Measurements from ENCODE around the gene CDON.

CDON gene

DNA sequence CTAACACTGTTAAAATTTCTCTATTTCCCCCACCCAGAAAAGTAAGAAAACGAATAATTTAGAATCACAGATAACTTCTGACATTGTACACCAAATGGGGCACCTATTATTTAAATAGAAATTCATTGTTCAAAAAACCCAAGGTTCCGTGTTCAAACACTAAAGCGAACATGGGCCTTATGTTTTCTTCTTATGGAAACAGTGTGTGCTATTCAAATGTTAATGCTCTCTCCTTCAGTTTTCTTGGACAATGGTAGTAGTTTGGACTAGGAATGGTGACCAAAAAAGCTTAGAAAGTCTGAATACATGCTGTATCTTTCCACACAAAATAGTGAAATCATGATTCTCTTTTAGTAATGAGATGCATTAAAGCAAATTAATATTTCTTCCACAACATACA lies 83.2 kb downstream of the CDON start:
- Histone ChIP-seq H3K4me3 (ENCODE audit: low read depth, low read length, poor library complexity, severe bottlenecking) (no peak overlapping the region), H4K20me1 (ENCODE audit: insufficient read depth, low read length) (no peaks in the 10 kb centered on the region), H3K9ac (ENCODE audit: low read length) (no peak overlapping the region), H2AFZ (ENCODE audit: low read length) (no peak overlapping the region), H3K27ac (ENCODE audit: low read depth, low read length, poor library complexity, severe bottlenecking) (no peak overlapping the region), H3K4me1 (ENCODE audit: insufficient read depth, low read length, severe bottlenecking) (no peaks in the 10 kb centered on the region), H3K9me3 (ENCODE audit: low read length) (no peaks in the 10 kb centered on the region), H3K27me3 (ENCODE audit: insufficient read depth, low read length) (no peaks in the 10 kb centered on the region), H3K4me2 (ENCODE audit: low read length) (no peak overlapping the region), H3K36me3 (ENCODE audit: insufficient read depth, low read length) (no peaks in the 10 kb centered on the region), H3F3A (ENCODE audit: insufficient read depth, low read length) (no peaks in the 10 kb centered on the region), H3K9me2 (ENCODE audit: low read depth, low read length) (no peaks in the 10 kb centered on the region), H3K79me2 (ENCODE audit: insufficient read depth, low read length) (no peaks in the 10 kb centered on the region)
- TF ChIP-seq, protein P1, sequence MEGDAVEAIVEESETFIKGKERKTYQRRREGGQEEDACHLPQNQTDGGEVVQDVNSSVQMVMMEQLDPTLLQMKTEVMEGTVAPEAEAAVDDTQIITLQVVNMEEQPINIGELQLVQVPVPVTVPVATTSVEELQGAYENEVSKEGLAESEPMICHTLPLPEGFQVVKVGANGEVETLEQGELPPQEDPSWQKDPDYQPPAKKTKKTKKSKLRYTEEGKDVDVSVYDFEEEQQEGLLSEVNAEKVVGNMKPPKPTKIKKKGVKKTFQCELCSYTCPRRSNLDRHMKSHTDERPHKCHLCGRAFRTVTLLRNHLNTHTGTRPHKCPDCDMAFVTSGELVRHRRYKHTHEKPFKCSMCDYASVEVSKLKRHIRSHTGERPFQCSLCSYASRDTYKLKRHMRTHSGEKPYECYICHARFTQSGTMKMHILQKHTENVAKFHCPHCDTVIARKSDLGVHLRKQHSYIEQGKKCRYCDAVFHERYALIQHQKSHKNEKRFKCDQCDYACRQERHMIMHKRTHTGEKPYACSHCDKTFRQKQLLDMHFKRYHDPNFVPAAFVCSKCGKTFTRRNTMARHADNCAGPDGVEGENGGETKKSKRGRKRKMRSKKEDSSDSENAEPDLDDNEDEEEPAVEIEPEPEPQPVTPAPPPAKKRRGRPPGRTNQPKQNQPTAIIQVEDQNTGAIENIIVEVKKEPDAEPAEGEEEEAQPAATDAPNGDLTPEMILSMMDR (IDR thresholded peaks at IDR 0.05; ENCODE audit: low read length) = no peak
- TF ChIP-seq EZH2 (IDR thresholded peaks at IDR 0.05; ENCODE audit: borderline replicate concordance, low read length) = no peak

DNA sequence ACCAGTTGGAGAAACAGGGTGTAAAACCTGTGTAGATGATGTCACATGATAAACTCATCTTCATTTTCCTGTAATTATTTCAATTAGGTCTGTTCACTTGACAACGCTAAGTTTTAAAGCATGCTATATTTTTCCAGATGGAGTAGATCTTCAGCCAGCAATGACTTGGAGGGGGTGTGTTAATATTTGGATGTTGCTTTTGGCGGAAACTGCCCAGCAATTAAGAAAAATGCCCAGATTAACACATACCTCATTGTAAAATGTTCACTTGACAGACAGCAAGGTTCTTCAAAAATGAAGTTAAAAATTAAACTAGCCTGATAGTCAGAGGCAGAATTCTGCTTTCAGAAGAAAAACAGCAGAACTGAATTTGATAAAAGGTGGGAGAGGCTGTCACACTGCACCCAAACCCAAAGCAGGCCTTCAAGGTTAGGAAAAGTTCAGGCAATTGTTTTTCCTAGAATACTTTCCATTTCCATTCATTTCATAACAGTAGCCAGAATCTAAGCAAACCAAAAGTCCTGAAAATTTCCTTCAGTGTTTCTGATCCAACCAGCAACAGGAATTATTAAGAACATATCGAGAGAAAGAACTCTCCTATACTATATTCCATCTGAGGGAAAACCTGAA lies 83.8 kb downstream of the CDON start:
- no peaks in the 10 kb centered on the region for H3K4me1 ChIP-seq (ENCODE audit: insufficient read depth, low read length, severe bottlenecking)
- no peak overlapping the region for H3K4me3 ChIP-seq (ENCODE audit: low read depth, low read length, poor library complexity, severe bottlenecking)
- H3K9ac ChIP-seq (ENCODE audit: low read length) = no peak overlapping the region

DNA sequence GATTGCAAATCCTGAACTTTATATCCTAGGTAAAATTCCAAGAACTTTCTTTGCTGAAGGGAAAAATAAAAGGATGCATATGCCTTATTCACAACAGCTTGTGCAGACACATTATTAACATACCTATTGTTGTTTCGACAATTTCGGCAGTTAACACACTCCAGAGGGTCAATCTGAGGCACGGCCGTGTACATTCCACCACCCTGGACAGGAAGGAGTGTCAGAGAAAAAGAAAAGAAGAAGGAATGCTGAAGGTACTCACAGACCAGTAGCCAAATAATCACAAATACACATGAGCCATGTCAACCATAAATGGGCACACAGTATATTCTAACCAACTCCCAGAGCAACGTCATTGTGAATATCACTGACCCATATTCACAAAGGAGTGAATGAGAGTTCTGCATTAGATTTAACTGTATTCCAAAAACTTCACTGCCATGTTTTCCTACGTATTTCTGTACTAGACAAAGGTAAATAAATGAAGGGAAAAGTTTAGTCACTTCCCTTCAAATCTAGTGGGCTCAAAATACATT lies 84.4 kb downstream of the CDON start:
- Histone ChIP-seq H4K20me1 (ENCODE audit: insufficient read depth, low read length) (no peaks in the 10 kb centered on the region), H3K4me3 (ENCODE audit: low read depth, low read length, poor library complexity, severe bottlenecking) (no peak overlapping the region), H3K9ac (ENCODE audit: low read length) (no peak overlapping the region), H2AFZ (ENCODE audit: low read length) (no peak overlapping the region), H3K4me2 (ENCODE audit: low read length) (no peak overlapping the region), H3K9me2 (ENCODE audit: low read depth, low read length) (no peaks in the 10 kb centered on the region), H3K4me1 (ENCODE audit: insufficient read depth, low read length, severe bottlenecking) (no peaks in the 10 kb centered on the region), H3K9me3 (ENCODE audit: low read length) (no peaks in the 10 kb centered on the region), H3F3A (ENCODE audit: insufficient read depth, low read length) (no peaks in the 10 kb centered on the region), H3K27me3 (ENCODE audit: insufficient read depth, low read length) (no peaks in the 10 kb centered on the region), H3K79me2 (ENCODE audit: insufficient read depth, low read length) (no peaks in the 10 kb centered on the region), H3K36me3 (ENCODE audit: insufficient read depth, low read length) (no peaks in the 10 kb centered on the region), H3K27ac (ENCODE audit: low read depth, low read length, poor library complexity, severe bottlenecking) (no peak overlapping the region)
- TF ChIP-seq, protein P1 (IDR thresholded peaks at IDR 0.05; ENCODE audit: low read length) = no peak
- TF ChIP-seq EZH2 (IDR thresholded peaks at IDR 0.05; ENCODE audit: borderline replicate concordance, low read length) = no peak

More for the DNA sequence above, 83.8 kb downstream of the CDON start:
- Histone ChIP-seq H3K4me2 (ENCODE audit: low read length) (no peak overlapping the region), H3K9me3 (ENCODE audit: low read length) (no peaks in the 10 kb centered on the region), H3F3A (ENCODE audit: insufficient read depth, low read length) (no peaks in the 10 kb centered on the region), H2AFZ (ENCODE audit: low read length) (no peak overlapping the region), H3K79me2 (ENCODE audit: insufficient read depth, low read length) (no peaks in the 10 kb centered on the region), H3K36me3 (ENCODE audit: insufficient read depth, low read length) (no peaks in the 10 kb centered on the region), H3K27me3 (ENCODE audit: insufficient read depth, low read length) (no peaks in the 10 kb centered on the region), H3K9me2 (ENCODE audit: low read depth, low read length) (no peaks in the 10 kb centered on the region), H4K20me1 (ENCODE audit: insufficient read depth, low read length) (no peaks in the 10 kb centered on the region), H3K27ac (ENCODE audit: low read depth, low read length, poor library complexity, severe bottlenecking) (no peak overlapping the region)
- TF ChIP-seq, protein P1 (IDR thresholded peaks at IDR 0.05; ENCODE audit: low read length) = no peak
- TF ChIP-seq EZH2 (IDR thresholded peaks at IDR 0.05; ENCODE audit: borderline replicate concordance, low read length) = no peak
